HUDEP-2 (cell line): ENCODE results near the gene SLC19A3.

Experiments
- DNase-seq, 76 experiments: peaks; one replicate each; lab custom pipeline; 2025; ENCODE audit not compliant: unreplicated experiment in 76 of 76; lab: John Stamatoyannopoulos, UW

The SLC19A3 gene

GRCh38 chr2:227634201-227634600, 83.6 kb downstream of the SLC19A3 start:
- DNase-seq = no peak
